ENCODE measurements around the gene ANKHD1.

GRCh38 chr5:140362311-140362710, 39.3 kb upstream of the ANKHD1 start:
- TF ChIP-seq EGR1 (IDR thresholded peaks at IDR 0.05; ENCODE audit: low read depth in 2 of 2): no peak
- TF ChIP-seq CTCF (IDR thresholded peaks at IDR 0.05; ENCODE audit: low read depth, low read length, missing input control): no peak
- TF ChIP-seq TAF1 (conservative IDR thresholded peaks at IDR 0.05): no peak
- no peak for TF ChIP-seq GABPA (IDR thresholded peaks at IDR 0.05 in 1 of 2, conservative IDR thresholded peaks at IDR 0.05 in 1 of 2)
- TF ChIP-seq RXRA (IDR thresholded peaks at IDR 0.05): no peak
- TF ChIP-seq, protein P1, sequence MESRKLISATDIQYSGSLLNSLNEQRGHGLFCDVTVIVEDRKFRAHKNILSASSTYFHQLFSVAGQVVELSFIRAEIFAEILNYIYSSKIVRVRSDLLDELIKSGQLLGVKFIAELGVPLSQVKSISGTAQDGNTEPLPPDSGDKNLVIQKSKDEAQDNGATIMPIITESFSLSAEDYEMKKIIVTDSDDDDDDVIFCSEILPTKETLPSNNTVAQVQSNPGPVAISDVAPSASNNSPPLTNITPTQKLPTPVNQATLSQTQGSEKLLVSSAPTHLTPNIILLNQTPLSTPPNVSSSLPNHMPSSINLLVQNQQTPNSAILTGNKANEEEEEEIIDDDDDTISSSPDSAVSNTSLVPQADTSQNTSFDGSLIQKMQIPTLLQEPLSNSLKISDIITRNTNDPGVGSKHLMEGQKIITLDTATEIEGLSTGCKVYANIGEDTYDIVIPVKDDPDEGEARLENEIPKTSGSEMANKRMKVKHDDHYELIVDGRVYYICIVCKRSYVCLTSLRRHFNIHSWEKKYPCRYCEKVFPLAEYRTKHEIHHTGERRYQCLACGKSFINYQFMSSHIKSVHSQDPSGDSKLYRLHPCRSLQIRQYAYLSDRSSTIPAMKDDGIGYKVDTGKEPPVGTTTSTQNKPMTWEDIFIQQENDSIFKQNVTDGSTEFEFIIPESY (IDR thresholded peaks at IDR 0.05): no peak
- no peak for TF ChIP-seq SP1 (IDR thresholded peaks at IDR 0.05)
- TF ChIP-seq RAD21 (IDR thresholded peaks at IDR 0.05): no peak
- TF ChIP-seq HNF4A (conservative IDR thresholded peaks at IDR 0.05): no peak
- TF ChIP-seq REST (IDR thresholded peaks at IDR 0.05): no peak
- TF ChIP-seq JUND (IDR thresholded peaks at IDR 0.05): no peak
- TF ChIP-seq MAX (IDR thresholded peaks at IDR 0.05): no peak
